ENCODE results near the gene ZFAND3.

DNA sequence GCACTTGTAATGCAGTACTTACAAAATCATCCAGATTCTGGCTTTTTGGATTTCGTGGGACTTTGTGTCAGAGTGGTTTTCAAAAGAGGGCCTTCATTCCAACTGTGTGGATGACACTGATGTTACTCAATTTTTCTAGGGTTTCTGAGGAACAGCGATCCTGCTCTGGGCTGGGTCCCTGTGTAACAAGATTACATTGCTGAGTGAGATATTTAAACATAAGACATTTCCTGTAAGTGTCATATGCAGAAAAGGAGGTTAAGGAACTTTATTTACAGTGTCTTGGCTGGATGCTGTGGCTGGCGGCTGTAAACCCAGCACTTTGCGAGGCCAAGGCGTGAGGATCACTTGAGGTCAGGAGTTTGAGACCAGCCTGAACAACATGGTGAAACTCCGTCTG, 6.7 kb downstream of the ZFAND3 start:
- TF ChIP-seq NFRKB (IDR thresholded peaks at IDR 0.05) (no peak), FOXK2 (IDR thresholded peaks at IDR 0.05) (no peak), ELF4 (IDR thresholded peaks at IDR 0.05) (no peak), BHLHE40 (IDR thresholded peaks at IDR 0.05; ENCODE audit: borderline replicate concordance) (no peak), FOXM1 (IDR thresholded peaks at IDR 0.05; ENCODE audit: borderline replicate concordance) (no peak)
